ENCODE measurements around the gene SIT1.
A peak's percentile ranks its signal among the peaks of the same experiment; 100 is the strongest.

SIT1 gene, protein sequence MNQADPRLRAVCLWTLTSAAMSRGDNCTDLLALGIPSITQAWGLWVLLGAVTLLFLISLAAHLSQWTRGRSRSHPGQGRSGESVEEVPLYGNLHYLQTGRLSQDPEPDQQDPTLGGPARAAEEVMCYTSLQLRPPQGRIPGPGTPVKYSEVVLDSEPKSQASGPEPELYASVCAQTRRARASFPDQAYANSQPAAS

DNA sequence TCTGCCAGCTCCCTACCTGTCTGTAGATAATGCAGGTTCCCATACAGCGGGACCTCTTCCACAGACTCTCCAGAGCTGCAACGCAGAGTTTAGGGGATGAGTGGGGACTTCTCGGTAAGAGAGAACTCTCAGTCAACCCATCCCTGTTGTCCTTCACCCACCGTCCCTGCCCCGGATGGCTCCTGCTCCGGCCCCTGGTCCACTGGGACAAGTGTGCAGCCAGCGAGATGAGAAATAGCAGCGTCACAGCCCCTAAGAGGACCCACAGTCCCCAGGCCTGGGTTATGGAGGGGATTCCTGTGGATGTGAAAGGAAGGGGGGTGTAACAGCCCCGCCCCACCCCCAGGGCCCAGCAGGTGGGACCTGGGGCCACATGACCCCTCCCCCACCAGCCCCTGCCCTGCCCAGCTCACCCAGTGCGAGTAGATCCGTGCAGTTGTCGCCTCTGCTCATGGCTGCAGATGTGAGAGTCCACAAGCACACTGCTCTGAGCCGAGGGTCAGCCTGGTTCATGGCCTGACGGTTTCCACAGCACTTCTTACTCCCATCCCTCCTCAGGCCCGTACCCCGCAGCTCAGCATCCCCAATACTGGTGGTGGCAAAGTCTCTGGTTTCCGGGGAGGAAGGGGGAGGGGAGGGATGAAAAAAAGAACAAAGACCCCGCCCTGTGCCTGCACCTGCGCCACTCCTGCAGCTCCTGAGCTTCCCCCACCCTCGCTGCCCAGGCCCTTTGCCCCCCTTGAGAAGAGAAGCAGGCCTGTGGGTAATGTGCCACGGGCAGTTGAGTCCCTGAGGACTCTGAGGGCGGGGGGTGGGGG is at the start of gene SIT1:
TSS of gene SIT1 (minus strand) at position 591 of the 818 bp plus-strand sequence. CDS start at position 513, 78 bp downstream.
- peak; percentile 25 for DNase-seq

GRCh38 chr9:35700031-35700430 is 49.3 kb upstream of the SIT1 start:
- no peak for DNase-seq

DNA sequence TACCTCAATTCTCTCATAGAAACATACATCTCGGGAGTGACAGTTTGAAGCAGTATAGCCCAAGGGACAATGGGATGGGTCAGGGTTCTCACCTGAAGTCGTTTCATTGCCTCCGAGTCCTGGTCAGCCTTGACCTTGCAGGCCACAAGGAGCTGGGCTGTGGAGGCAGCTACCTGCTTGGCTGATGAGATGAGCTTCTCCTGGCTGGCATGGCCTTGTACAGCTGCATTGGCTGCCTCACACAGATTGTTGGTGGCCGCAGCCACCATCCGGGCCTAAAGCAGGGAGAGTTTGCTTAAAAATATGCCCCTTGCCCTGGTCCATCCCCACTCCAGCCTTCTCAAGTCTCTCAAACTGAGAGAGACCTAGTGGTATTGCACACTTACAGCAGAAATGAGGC is 47.5 kb upstream of the SIT1 start:
- no peak for DNase-seq

- DNase-seq: no peak
Measured at GRCh38 chr9:35697486-35697885, 46.8 kb upstream of the SIT1 start.

GRCh38 chr9:35696520-35697215 is 45.9 kb upstream of the SIT1 start:
- DNase-seq: peak; percentile 52

- DNase-seq: no peak
Measured at GRCh38 chr9:35695943-35696401, 45.2 kb upstream of the SIT1 start.

GRCh38 chr9:35691757-35692301 is 41.1 kb upstream of the SIT1 start:
- DNase-seq: no peak

GRCh38 chr9:35691334-35691650 is 40.6 kb upstream of the SIT1 start:
- no peak for DNase-seq

GRCh38 chr9:35690614-35691333 is 40.0 kb upstream of the SIT1 start:
- DNase-seq: peak; percentile 35

GRCh38 chr9:35690294-35690613 is 39.5 kb upstream of the SIT1 start:
- no peak for DNase-seq

DNA sequence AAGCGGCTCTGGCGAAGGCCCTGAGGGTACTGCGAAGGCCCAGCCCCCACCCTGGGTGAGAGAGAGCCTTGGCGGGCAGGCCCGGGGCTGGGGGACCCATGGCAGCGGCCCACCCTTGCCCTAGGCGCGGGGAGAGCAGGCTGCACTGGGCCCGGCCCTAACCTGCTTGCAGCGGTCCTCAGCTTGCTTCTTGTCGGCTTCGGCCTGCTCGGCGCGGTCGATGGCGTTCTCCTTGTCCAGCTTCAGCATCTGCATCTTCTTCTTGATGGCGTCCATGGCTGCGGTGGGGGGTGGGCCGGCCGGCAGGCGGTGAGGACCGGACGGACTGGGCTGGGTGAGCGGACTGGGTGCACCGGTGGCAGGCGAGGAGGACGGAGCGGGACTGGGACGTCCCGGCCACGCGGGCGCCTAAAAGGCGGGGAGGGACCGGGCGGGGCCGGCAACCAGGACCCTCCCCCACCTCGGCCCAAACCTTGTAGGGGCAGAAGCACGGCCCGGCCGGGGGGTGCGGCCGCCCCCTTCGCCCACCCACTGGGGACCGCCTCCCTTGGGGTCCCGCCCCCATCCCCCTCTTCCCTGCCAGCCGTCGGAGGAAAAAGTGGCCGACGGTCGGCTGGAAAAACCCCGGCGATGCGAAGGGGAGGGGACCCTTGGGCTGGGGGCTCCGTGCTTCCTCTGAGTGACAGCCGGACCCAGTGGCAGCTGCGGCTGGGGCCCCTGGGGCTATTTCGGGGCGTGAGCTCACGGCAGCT is 39.0 kb upstream of the SIT1 start, which contains the start of gene TPM2:
TSS of gene TPM2 (minus strand) at position 384 of the 752 bp plus-strand sequence. CDS start at position 276, 108 bp downstream.
- no peak for DNase-seq

DNA sequence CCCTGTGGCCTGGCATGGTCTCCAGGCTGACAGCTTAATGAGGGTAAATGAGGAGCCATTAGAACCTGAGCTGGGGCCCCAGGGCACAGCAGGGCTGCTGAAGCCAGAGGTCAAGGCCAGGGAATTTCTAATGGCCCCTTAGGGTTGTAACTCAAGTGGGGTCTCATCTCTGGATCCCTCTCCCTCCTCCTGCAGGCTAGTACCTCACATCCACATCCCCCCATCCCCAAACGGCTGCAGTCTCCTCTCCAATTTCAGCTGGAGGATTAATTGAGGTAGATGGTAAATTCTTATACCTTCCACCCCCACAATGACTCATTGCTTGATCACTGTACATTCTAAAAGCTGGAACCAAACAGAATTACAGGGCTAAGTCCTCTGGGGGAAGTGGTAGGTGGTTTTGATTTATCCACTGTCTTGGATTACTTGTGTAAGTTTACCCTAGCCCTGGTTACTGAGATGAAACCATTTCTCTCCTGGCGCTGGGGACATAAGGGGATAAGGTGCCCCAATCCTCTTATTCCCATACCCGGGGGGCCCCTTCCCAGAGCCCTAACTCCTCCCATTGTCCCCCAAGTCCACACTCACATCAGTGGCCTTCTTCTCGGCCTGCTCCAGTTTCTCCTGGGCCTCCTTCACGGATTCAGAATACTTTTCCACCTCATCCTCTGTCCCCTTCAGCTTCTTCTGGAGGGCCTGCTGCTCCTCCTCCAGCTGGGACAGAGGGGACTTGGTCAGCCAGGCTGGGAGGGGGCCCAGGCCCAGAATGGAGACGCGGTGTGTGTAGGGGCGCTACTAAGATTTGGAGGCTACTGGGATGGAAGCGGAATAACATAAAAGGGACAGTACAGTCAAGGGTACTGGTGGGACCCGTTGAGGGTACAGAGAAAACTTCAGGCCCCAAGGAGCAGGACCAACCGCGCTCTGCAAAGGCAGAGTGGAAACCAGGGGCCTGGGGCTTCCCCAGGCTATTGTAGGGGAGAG is 38.1 kb upstream of the SIT1 start:
- no peak for DNase-seq

DNA sequence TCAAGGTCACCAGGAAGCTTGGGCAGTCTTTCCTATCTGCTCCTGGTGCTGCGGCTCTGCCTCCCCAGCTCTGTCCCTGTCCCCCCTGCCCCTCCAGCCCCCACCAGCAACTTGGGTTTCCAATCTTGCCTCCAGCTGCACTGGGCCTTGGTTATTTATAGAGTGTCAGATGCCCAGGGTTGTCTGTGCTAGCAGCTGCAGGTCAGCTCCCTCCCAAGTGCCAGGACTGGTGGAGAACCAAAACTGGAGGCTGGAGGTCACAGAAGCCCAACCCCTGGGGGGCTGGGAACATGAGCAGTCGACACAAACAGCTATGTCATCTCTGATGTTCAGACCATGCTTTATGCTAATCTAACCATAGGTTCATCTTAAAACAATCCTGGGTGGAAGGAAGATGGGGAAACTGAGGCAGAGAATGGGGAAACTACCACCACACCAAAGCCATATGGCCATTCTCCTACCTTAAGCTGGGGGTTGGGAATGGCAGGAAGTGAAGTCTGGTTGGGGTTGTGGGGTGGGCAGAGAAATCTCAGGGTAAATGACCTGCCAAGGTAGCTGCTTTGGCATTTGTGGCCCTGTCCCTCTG is 37.3 kb upstream of the SIT1 start:
- no peak for DNase-seq

- no peak for DNase-seq
Measured at GRCh38 chr9:35687306-35687705, 36.6 kb upstream of the SIT1 start.

GRCh38 chr9:35686222-35687203 is 35.8 kb upstream of the SIT1 start:
- no peak for DNase-seq

- no peak for DNase-seq
Measured at GRCh38 chr9:35685506-35685905, 34.8 kb upstream of the SIT1 start.

- no peak for DNase-seq
Measured at GRCh38 chr9:35684921-35685320, 34.2 kb upstream of the SIT1 start.

DNA sequence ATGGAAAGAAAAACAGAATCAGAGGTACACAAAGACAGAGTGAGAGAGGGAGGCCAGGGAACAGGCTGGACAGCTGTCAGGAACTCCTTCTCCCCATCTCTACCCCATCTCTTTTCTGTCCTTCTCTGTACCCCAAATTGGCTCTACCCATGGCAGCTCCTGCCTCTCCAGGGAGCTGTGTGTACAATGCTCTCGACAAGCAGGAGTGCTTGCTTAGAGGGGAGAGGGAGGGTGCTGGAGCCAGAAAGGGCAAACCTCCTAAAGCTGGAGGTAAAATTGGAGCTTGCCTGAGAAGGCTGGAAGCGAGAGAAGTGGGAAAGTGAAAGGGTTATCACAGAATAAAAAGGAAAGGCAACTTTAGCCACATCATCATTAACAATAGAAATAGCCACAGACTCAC is 32.6 kb upstream of the SIT1 start:
- no peak for DNase-seq
